GM12878 (cell line): ENCODE data around the gene ZNF25.

ENCODE experiments used
- CHD1 ChIP-seq: IDR thresholded peaks from 2 replicates; pipeline ENCODE4 v1.6.1; 2012; ENCODE audit warnings: low read depth, low read length, improper control_type of control experiment
- CTCF ChIP-seq, 3 experiments: IDR thresholded peaks in 2 of 3; conservative IDR thresholded peaks in 1 of 3; 2 replicates each; pipeline ENCODE4 v1.5.1; 2011; ENCODE audit warnings: low read depth in 3 of 3, low read length in 3 of 3, mild to moderate bottlenecking in 3 of 3, control low read depth in 2 of 3, moderate library complexity in 2 of 3, inconsistent platforms in 1 of 3, mixed read lengths in 1 of 3; ENCODE audit not compliant: control insufficient read depth in 2 of 3, insufficient read depth in 1 of 3; ENCODE audit errors: extremely low read depth in 1 of 3
- FOS ChIP-seq: IDR thresholded peaks from 3 replicates; pipeline ENCODE4 v1.6.1; 2011; ENCODE audit warnings: borderline replicate concordance; ENCODE audit not compliant: insufficient read length; ENCODE audit errors: extremely low read depth
- GABPA ChIP-seq: IDR thresholded peaks from 2 replicates; pipeline ENCODE4 v1.6.1; 2014; ENCODE audit warnings: antibody characterized with exemption, low read depth, mild to moderate bottlenecking, inconsistent platforms
- MYC ChIP-seq: IDR thresholded peaks from 2 replicates; pipeline ENCODE4 v1.6.1; 2011; ENCODE audit warnings: mild to moderate bottlenecking, low read length, moderate library complexity, inconsistent platforms; ENCODE audit not compliant: insufficient read depth, insufficient replicate concordance, insufficient read length, severe bottlenecking
- NFYB ChIP-seq: IDR thresholded peaks from 2 replicates; pipeline ENCODE4 v1.6.1; 2011; ENCODE audit warnings: low read depth, mild to moderate bottlenecking, low read length, improper control_type of control experiment, moderate library complexity; ENCODE audit not compliant: insufficient read depth
- NRF1 ChIP-seq: conservative IDR thresholded peaks from 2 replicates; pipeline ENCODE4 v1.6.1; 2011; ENCODE audit warnings: mild to moderate bottlenecking, low read depth, low read length, improper control_type of control experiment
- RAD51 ChIP-seq: fragments of 450-650 bp; IDR thresholded peaks from 2 replicates; pipeline ENCODE4 v1.6.1; 2016; ENCODE audit warnings: moderate library complexity, mild to moderate bottlenecking, inconsistent platforms
- TAF1 ChIP-seq: IDR thresholded peaks from 2 replicates; pipeline ENCODE4 v1.6.1; 2011; ENCODE audit warnings: mild to moderate bottlenecking, low read depth, low read length, borderline replicate concordance
- ZBED1 ChIP-seq: IDR thresholded peaks from 2 replicates; pipeline ENCODE4 v1.6.1; 2016; ENCODE audit warnings: borderline replicate concordance
- ZNF274 ChIP-seq: IDR thresholded peaks from one replicate; pipeline ENCODE4 v1.8.0; 2011; ENCODE audit not compliant: insufficient read length, insufficient read depth
- TF ChIP-seq, protein P1 (sequence below): fragments of 450-650 bp; IDR thresholded peaks from 2 replicates; pipeline ENCODE4 v1.6.1; 2017; ENCODE audit warnings: mild to moderate bottlenecking

DNA sequence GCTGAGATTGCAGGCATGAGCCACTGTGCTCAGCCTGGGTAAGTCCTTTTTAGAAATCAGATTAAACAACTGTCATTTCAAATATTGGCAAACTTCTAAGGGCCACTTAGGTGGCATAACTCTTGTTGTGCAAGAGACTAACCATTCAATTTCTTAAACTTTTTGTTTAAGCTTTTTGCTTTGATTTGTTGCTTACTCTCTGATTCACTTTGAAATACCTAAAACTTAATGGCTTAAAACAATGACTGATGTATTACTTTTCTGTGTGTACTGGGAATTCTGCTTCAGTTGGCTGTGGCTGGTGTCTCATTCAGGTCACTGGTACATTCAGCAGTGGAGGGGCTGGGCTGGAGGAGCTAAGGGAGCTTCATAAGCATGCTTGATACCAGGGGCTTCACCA is 28.9 kb downstream of the ZNF25 start:
- TF ChIP-seq GABPA (no peak), RAD51 (no peak), TAF1 (no peak), ZNF274 (no peak), NFYB (no peak), ZBED1 (no peak), FOS (no peak), NRF1 (no peak), MYC (no peak), CTCF (IDR thresholded peaks at IDR 0.05 in 2 of 3, conservative IDR thresholded peaks at IDR 0.05 in 1 of 3; ENCODE audit: control insufficient read depth in 2 of 3, extremely low read depth in 1 of 3, insufficient read depth in 1 of 3, low read depth in 3 of 3, low read length in 3 of 3) (no peak), CHD1 (no peak)
- TF ChIP-seq, protein P1, sequence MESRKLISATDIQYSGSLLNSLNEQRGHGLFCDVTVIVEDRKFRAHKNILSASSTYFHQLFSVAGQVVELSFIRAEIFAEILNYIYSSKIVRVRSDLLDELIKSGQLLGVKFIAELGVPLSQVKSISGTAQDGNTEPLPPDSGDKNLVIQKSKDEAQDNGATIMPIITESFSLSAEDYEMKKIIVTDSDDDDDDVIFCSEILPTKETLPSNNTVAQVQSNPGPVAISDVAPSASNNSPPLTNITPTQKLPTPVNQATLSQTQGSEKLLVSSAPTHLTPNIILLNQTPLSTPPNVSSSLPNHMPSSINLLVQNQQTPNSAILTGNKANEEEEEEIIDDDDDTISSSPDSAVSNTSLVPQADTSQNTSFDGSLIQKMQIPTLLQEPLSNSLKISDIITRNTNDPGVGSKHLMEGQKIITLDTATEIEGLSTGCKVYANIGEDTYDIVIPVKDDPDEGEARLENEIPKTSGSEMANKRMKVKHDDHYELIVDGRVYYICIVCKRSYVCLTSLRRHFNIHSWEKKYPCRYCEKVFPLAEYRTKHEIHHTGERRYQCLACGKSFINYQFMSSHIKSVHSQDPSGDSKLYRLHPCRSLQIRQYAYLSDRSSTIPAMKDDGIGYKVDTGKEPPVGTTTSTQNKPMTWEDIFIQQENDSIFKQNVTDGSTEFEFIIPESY: no peak
